K562 (cell line): Measurements from ENCODE around the gene PRRG4.
A peak's percentile ranks its signal among the peaks of the same experiment; 100 is the strongest.

Experiments
- ATF1 ChIP-seq, 2 experiments: fragments of 450-650 bp in 1 of 2; IDR thresholded peaks; 2 replicates each; pipeline ENCODE4 v1.6.1; 2016; ENCODE audit warnings: missing compliant biosample characterization in 1 of 2, missing genetic modification characterization in 1 of 2
- CBX5 ChIP-seq: IDR thresholded peaks from 2 replicates; pipeline ENCODE4 v1.6.1; 2014; ENCODE audit warnings: low read depth, borderline replicate concordance
- HDAC3 ChIP-seq: fragments of 450-650 bp; IDR thresholded peaks from 2 replicates; pipeline ENCODE4 v1.6.1; 2018; ENCODE audit warnings: borderline replicate concordance, mild to moderate bottlenecking, moderate library complexity; ENCODE audit not compliant: partially characterized antibody
- KLF16 ChIP-seq: IDR thresholded peaks from 2 replicates; pipeline ENCODE4 v1.6.1; 2016; ENCODE audit warnings: antibody characterized with exemption
- XRCC5 ChIP-seq: fragments of 200-400 bp; formaldehyde crosslinking; IDR thresholded peaks from 2 replicates; pipeline ENCODE4 v1.6.1; 2017; ENCODE audit warnings: low read depth, mild to moderate bottlenecking, low read length
- ZNF780A ChIP-seq: fragments of 250-450 bp; sonication (Bioruptor Pico); IDR thresholded peaks from 2 replicates; pipeline ENCODE4 v1.5.0; 2021; ENCODE audit warnings: mild to moderate bottlenecking
- TF ChIP-seq, protein P1 (sequence below), 3 experiments: IDR thresholded peaks in 2 of 3; conservative IDR thresholded peaks in 1 of 3; 2 replicates each; pipeline ENCODE4 v1.5.1; 2011 to 2012; ENCODE audit warnings: low read length in 3 of 3, mild to moderate bottlenecking in 3 of 3, control low read depth in 2 of 3, improper control_type of control experiment in 1 of 3, inconsistent platforms in 1 of 3, low read depth in 1 of 3, mixed read lengths in 1 of 3, moderate library complexity in 1 of 3; ENCODE audit not compliant: insufficient read depth in 2 of 3

DNA sequence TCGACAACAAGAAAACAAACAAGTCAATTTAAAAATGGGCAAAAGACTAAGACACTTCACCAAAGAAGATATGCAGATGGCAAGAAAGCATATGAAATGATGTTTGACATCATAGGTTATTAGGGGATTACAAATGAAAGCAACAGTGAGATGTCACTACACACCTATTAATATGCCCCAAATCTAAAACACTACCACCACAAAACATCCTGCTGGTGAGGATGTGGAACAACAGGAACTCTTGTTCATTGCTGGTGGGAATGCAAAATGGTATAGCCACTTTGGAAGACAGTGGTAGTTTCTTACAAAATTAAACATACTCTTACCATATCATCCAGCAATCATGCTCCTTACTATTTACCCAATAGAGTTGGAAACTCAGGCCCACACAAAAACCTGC is 29.0 kb downstream of the PRRG4 start:
- TF ChIP-seq CBX5 (no peak), XRCC5 (no peak), HDAC3 (no peak), ATF1 (CRISPR knock-in tag; IDR thresholded peaks at IDR 0.05) (no peak), ATF1 (tag; IDR thresholded peaks at IDR 0.05) (no peak), ZNF780A (CRISPR knock-in tag) (no peak), KLF16 (no peak)
- TF ChIP-seq, protein P1, sequence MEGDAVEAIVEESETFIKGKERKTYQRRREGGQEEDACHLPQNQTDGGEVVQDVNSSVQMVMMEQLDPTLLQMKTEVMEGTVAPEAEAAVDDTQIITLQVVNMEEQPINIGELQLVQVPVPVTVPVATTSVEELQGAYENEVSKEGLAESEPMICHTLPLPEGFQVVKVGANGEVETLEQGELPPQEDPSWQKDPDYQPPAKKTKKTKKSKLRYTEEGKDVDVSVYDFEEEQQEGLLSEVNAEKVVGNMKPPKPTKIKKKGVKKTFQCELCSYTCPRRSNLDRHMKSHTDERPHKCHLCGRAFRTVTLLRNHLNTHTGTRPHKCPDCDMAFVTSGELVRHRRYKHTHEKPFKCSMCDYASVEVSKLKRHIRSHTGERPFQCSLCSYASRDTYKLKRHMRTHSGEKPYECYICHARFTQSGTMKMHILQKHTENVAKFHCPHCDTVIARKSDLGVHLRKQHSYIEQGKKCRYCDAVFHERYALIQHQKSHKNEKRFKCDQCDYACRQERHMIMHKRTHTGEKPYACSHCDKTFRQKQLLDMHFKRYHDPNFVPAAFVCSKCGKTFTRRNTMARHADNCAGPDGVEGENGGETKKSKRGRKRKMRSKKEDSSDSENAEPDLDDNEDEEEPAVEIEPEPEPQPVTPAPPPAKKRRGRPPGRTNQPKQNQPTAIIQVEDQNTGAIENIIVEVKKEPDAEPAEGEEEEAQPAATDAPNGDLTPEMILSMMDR (IDR thresholded peaks at IDR 0.05 in 2 of 3, conservative IDR thresholded peaks at IDR 0.05 in 1 of 3; ENCODE audit: insufficient read depth in 2 of 3, low read depth in 1 of 3, low read length in 3 of 3): peak in 1 of 3 experiments; percentile 19; a peak in 2 of 6 replicates
